ENCODE results near the gene INTS1. TPM values are rescaled to one million over a fixed set of nuclear protein-coding genes. Genes with fewer than 3 reads are reported as not detected.

Gene INTS1
- total and polyA plus RNA-seq, 2 donors (not counting 1 experiment from before 2014, with no cell fraction given) = 128 to 160 TPM

GRCh38 chr7:1495564-1496242 is 8.5 kb downstream of the INTS1 start:
- ATAC-seq (ENCODE audit: low read depth) = no peak
- H3K27ac ChIP-seq (ENCODE audit: low read length in 2 of 2) = no peak overlapping the region
- intact Hi-C loops (cut with micrococcal nuclease) = no loop called here
- H3K27me3 ChIP-seq (replicated peaks in 1 of 4; ENCODE audit: control extremely low read depth in 1 of 4, control insufficient read depth in 3 of 4, insufficient read depth in 4 of 4, low read length in 3 of 4) = no peaks in the 10 kb centered on the region
- ChIA-PET CTCF (no interaction called here), POLR2A (no interaction called here)
- peaks cover 4% of the 10 kb centered on the region for H3K79me2 ChIP-seq (ENCODE audit: control insufficient read depth, insufficient read depth, low read length)
- peaks cover 18% of the 10 kb centered on the region for H4K20me1 ChIP-seq (ENCODE audit: control insufficient read depth, insufficient read depth, low read length, poor library complexity, severe bottlenecking)
- H3K9me3 ChIP-seq (ENCODE audit: control extremely low read depth in 1 of 3, control insufficient read depth in 2 of 3, insufficient read depth in 1 of 3, low read length in 2 of 3) = no peaks in the 10 kb centered on the region
- no peak overlapping the region for H3K4me2 ChIP-seq (replicated peaks; ENCODE audit: low read depth, low read length, poor library complexity, severe bottlenecking)
- Mint-ChIP-seq H3K9me3 (ENCODE audit: insufficient read depth) (no peaks in the 10 kb centered on the region), H3K4me3 (no peak overlapping the region), H3K27me3 (no peaks in the 10 kb centered on the region), H3K4me1 (peaks cover 3% of the 10 kb centered on the region), H3K27ac (no peak overlapping the region)
- no peaks in the 10 kb centered on the region for H3K4me1 ChIP-seq (ENCODE audit: control insufficient read depth in 2 of 2, insufficient read depth in 2 of 2, low read length in 2 of 2)
- 95% methylated on average over 33 of the region's 34 CpGs for whole genome bisulfite sequencing (ENCODE audit: insufficient coverage)
- H3K9ac ChIP-seq (ENCODE audit: low read length) = no peak overlapping the region
- TF ChIP-seq CTCF (IDR thresholded peaks at IDR 0.05) = no peak
- no peak for TF ChIP-seq EZH2 (IDR thresholded peaks at IDR 0.05; ENCODE audit: borderline replicate concordance, insufficient read depth, low read depth, low read length, poor library complexity, severe bottlenecking)
- H3K4me3 ChIP-seq (ENCODE audit: control extremely low read depth in 1 of 5, extremely low read depth in 1 of 5, insufficient read depth in 1 of 5, low read depth in 2 of 5, low read length in 4 of 5) = no peak overlapping the region
- DNase-seq = no peak
- H3K36me3 ChIP-seq (replicated peaks in 1 of 2; ENCODE audit: control extremely low read depth in 1 of 2, control insufficient read depth in 1 of 2, extremely low read depth in 1 of 2, insufficient read depth in 2 of 2, low read length in 1 of 2) = peaks cover 0 to 49% of the 10 kb centered on the region in 2 experiments
- H2AFZ ChIP-seq (ENCODE audit: insufficient read depth, low read depth, low read length, poor library complexity, severe bottlenecking) = no peak overlapping the region

GRCh38 chr7:1494866-1495563 is 9.2 kb downstream of the INTS1 start:
- no peak overlapping the region for H3K4me2 ChIP-seq (replicated peaks; ENCODE audit: low read depth, low read length, poor library complexity, severe bottlenecking)
- H3K9ac ChIP-seq (ENCODE audit: low read length) = no peak overlapping the region
- H4K20me1 ChIP-seq (ENCODE audit: control insufficient read depth, insufficient read depth, low read length, poor library complexity, severe bottlenecking) = peaks cover 11% of the 10 kb centered on the region
- no peaks in the 10 kb centered on the region for H3K4me1 Mint-ChIP-seq
- no peaks in the 10 kb centered on the region for H3K79me2 ChIP-seq (ENCODE audit: control insufficient read depth, insufficient read depth, low read length)
- intact Hi-C loops (cut with micrococcal nuclease) = no loop called here
- ATAC-seq (ENCODE audit: low read depth) (no peak), DNase-seq (no peak)
- no peaks in the 10 kb centered on the region for H3K9me3 ChIP-seq (ENCODE audit: control extremely low read depth in 1 of 3, control insufficient read depth in 2 of 3, insufficient read depth in 1 of 3, low read length in 2 of 3)
- no peaks in the 10 kb centered on the region for H3K27me3 ChIP-seq (replicated peaks in 1 of 4; ENCODE audit: control extremely low read depth in 1 of 4, control insufficient read depth in 3 of 4, insufficient read depth in 4 of 4, low read length in 3 of 4)
- no peak overlapping the region for H3K4me3 Mint-ChIP-seq
- CTCF ChIA-PET = no interaction called here
- WGBS (ENCODE audit: insufficient coverage) = 97% methylated on average over 19 of the region's 27 CpGs
- H3K27ac ChIP-seq (ENCODE audit: low read length in 2 of 2) = no peak overlapping the region
- POLR2A ChIA-PET = no interaction called here
- no peaks in the 10 kb centered on the region for H3K27me3 Mint-ChIP-seq
- no peaks in the 10 kb centered on the region for H3K9me3 Mint-ChIP-seq (ENCODE audit: insufficient read depth)
- no peak overlapping the region for H3K27ac Mint-ChIP-seq
- TF ChIP-seq CTCF (IDR thresholded peaks at IDR 0.05) (no peak), EZH2 (IDR thresholded peaks at IDR 0.05; ENCODE audit: borderline replicate concordance, insufficient read depth, low read depth, low read length, poor library complexity, severe bottlenecking) (no peak)
- no peaks in the 10 kb centered on the region for H3K4me1 ChIP-seq (ENCODE audit: control insufficient read depth in 2 of 2, insufficient read depth in 2 of 2, low read length in 2 of 2)
- H3K36me3 ChIP-seq (replicated peaks in 1 of 2; ENCODE audit: control extremely low read depth in 1 of 2, control insufficient read depth in 1 of 2, extremely low read depth in 1 of 2, insufficient read depth in 2 of 2, low read length in 1 of 2) = peaks cover 0 to 52% of the 10 kb centered on the region in 2 experiments
- no peak overlapping the region for H2AFZ ChIP-seq (ENCODE audit: insufficient read depth, low read depth, low read length, poor library complexity, severe bottlenecking)
- H3K4me3 ChIP-seq (ENCODE audit: control extremely low read depth in 1 of 5, extremely low read depth in 1 of 5, insufficient read depth in 1 of 5, low read depth in 2 of 5, low read length in 4 of 5) = no peak overlapping the region

Data from B cell (primary cell).